GM18868 (cell line): Measurements from ENCODE around the gene CFL1.
A peak's percentile ranks its signal among the peaks of the same experiment; 100 is the strongest.
"Not testable (repeated sequence)": the region's sequence is repeated elsewhere in the genome, so short reads cannot be mapped to it uniquely, and the experiment has no call there.

Experiments
- ATAC-seq: cut with Tn5 transposase; IDR thresholded peaks from one replicate; pipeline ENCODE4 v1.9.1; 2021; ENCODE audit warnings: mild to moderate bottlenecking, moderate library complexity; ENCODE audit not compliant: unreplicated experiment

The CFL1 gene

GRCh38 chr11:65859812-65860277 is 1.9 kb upstream of the CFL1 start:
- ATAC-seq = no peak

GRCh38 chr11:65859095-65859811 is 1.3 kb upstream of the CFL1 start:
- peak; percentile 52 for ATAC-seq

GRCh38 chr11:65858681-65859087 is 704 bp upstream of the CFL1 start:
- ATAC-seq = no peak

- peak; percentile 2 for ATAC-seq
Observed at GRCh38 chr11:65857500-65857852, 504 bp downstream of the CFL1 start.

GRCh38 chr11:65856689-65857499 is 1.1 kb downstream of the CFL1 start:
- no peak for ATAC-seq

- ATAC-seq = no peak
Observed at GRCh38 chr11:65855927-65856363, 2.0 kb downstream of the CFL1 start.

- ATAC-seq = no peak
Observed at GRCh38 chr11:65854852-65855837, 2.8 kb downstream of the CFL1 start.

GRCh38 chr11:65854161-65854592 is 3.8 kb downstream of the CFL1 start:
- no peak for ATAC-seq

GRCh38 chr11:65853246-65853979 is 4.6 kb downstream of the CFL1 start:
- ATAC-seq = no peak

- no peak for ATAC-seq
Observed at GRCh38 chr11:65852508-65853245, 5.3 kb downstream of the CFL1 start.

GRCh38 chr11:65851811-65852507 is 6.0 kb downstream of the CFL1 start:
- ATAC-seq = no peak

GRCh38 chr11:65851083-65851579 is 6.8 kb downstream of the CFL1 start:
- no peak for ATAC-seq

- ATAC-seq = no peak
Observed at GRCh38 chr11:65850217-65851082, 7.5 kb downstream of the CFL1 start.

- ATAC-seq = no peak
Observed at GRCh38 chr11:65849771-65850216, 8.2 kb downstream of the CFL1 start.

GRCh38 chr11:65849366-65849765 is 8.6 kb downstream of the CFL1 start:
- no peak for ATAC-seq

GRCh38 chr11:65848693-65849092 is 9.3 kb downstream of the CFL1 start:
- not testable (repeated sequence) for ATAC-seq

- ATAC-seq = no peak
Observed at GRCh38 chr11:65847746-65848145, 10.2 kb downstream of the CFL1 start.
